Transverse colon (tissue), 3 donors: ENCODE data around the gene RWDD1.

Experiments
- POLR2A ChIP-seq: fragments of 450-650 bp; IDR thresholded peaks from one replicate; pipeline ENCODE4 v1.6.1; 2016; ENCODE audit warnings: antibody characterized with exemption, mild to moderate bottlenecking, moderate library complexity
- TF ChIP-seq, protein P1 (sequence below), 5 experiments: fragments of 200-600 bp in 3 of 5; fragments of 450-650 bp in 2 of 5; sonication (generic) in 3 of 5; IDR thresholded peaks; 1 replicate in 2 of 5; 2 replicates in 3 of 5; pipeline ENCODE4 v1.5.1; 2016 to 2017; ENCODE audit warnings: antibody characterized with exemption in 5 of 5, inconsistent platforms in 3 of 5, mild to moderate bottlenecking in 2 of 5, moderate library complexity in 1 of 5

DNA sequence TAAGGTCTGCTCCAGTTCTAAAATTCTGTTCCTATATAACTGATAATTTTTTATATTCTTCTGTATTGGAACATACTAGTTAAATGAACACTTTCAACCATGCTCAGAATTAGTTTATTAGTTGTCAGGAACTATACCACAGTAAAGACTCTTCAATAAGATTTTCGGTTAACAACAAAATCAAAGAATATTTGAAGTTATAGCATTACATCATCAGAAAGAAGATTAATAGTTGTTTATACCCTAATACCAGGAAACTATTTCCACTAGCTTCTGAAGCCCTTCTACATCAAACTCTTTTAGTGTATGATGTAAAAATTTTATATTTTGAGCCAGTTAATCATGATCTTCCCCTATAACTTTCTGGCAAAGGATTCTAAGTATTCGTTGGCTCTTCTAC is 11.2 kb upstream of the RWDD1 start:
- TF ChIP-seq, protein P1, sequence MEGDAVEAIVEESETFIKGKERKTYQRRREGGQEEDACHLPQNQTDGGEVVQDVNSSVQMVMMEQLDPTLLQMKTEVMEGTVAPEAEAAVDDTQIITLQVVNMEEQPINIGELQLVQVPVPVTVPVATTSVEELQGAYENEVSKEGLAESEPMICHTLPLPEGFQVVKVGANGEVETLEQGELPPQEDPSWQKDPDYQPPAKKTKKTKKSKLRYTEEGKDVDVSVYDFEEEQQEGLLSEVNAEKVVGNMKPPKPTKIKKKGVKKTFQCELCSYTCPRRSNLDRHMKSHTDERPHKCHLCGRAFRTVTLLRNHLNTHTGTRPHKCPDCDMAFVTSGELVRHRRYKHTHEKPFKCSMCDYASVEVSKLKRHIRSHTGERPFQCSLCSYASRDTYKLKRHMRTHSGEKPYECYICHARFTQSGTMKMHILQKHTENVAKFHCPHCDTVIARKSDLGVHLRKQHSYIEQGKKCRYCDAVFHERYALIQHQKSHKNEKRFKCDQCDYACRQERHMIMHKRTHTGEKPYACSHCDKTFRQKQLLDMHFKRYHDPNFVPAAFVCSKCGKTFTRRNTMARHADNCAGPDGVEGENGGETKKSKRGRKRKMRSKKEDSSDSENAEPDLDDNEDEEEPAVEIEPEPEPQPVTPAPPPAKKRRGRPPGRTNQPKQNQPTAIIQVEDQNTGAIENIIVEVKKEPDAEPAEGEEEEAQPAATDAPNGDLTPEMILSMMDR (IDR thresholded peaks at IDR 0.05), result no peak
- TF ChIP-seq POLR2A, result no peak
